Esophagus muscularis mucosa (tissue), 4 donors: ENCODE data around the gene DIPK2B.

ENCODE experiments used
- EP300 ChIP-seq: sonication (generic); formaldehyde crosslinking; IDR thresholded peaks from one replicate; pipeline ENCODE4 v1.6.1; 2017; ENCODE audit warnings: antibody characterized with exemption
- POLR2A ChIP-seq: fragments of 450-650 bp; IDR thresholded peaks from one replicate; pipeline ENCODE4 v1.6.1; 2017; ENCODE audit warnings: antibody characterized with exemption, moderate library complexity, mild to moderate bottlenecking, low read depth
- POLR2AphosphoS5 ChIP-seq, 2 donors: sonication (generic); formaldehyde crosslinking; IDR thresholded peaks; one replicate each; pipeline ENCODE4 v1.6.1; 2017; ENCODE audit warnings: antibody characterized with exemption in 2 of 2
- TF ChIP-seq, protein P1 (sequence below), 3 experiments: fragments of 200-600 bp in 2 of 3; fragments of 450-650 bp in 1 of 3; sonication (generic) in 2 of 3; IDR thresholded peaks; one replicate each; pipeline ENCODE4 v1.5.1; 2017 to 2019; ENCODE audit warnings: antibody characterized with exemption in 3 of 3, mild to moderate bottlenecking in 2 of 3, moderate library complexity in 1 of 3

- TF ChIP-seq, protein P1, sequence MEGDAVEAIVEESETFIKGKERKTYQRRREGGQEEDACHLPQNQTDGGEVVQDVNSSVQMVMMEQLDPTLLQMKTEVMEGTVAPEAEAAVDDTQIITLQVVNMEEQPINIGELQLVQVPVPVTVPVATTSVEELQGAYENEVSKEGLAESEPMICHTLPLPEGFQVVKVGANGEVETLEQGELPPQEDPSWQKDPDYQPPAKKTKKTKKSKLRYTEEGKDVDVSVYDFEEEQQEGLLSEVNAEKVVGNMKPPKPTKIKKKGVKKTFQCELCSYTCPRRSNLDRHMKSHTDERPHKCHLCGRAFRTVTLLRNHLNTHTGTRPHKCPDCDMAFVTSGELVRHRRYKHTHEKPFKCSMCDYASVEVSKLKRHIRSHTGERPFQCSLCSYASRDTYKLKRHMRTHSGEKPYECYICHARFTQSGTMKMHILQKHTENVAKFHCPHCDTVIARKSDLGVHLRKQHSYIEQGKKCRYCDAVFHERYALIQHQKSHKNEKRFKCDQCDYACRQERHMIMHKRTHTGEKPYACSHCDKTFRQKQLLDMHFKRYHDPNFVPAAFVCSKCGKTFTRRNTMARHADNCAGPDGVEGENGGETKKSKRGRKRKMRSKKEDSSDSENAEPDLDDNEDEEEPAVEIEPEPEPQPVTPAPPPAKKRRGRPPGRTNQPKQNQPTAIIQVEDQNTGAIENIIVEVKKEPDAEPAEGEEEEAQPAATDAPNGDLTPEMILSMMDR (IDR thresholded peaks at IDR 0.05): no peak
- TF ChIP-seq POLR2AphosphoS5 (IDR thresholded peaks at IDR 0.05) (no peak), POLR2A (no peak), EP300 (no peak)
Observed at GRCh38 chrX:45191383-45191782, 9.3 kb downstream of the DIPK2B start.
